GM18520 (cell line): Measurements from ENCODE around the gene AQP1.

Experiments used
- ATAC-seq: cut with Tn5 transposase; IDR thresholded peaks from one replicate; pipeline ENCODE4 v1.9.1; 2021; ENCODE audit not compliant: unreplicated experiment

AQP1 gene

GRCh38 chr7:30905078-30906012, 6.3 kb upstream of the AQP1 start:
- ATAC-seq, result no peak

- no peak for ATAC-seq
Measured at GRCh38 chr7:30906014-30906413, 5.6 kb upstream of the AQP1 start.

- ATAC-seq, result no peak
Measured at GRCh38 chr7:30906515-30907240, 5.0 kb upstream of the AQP1 start.

DNA sequence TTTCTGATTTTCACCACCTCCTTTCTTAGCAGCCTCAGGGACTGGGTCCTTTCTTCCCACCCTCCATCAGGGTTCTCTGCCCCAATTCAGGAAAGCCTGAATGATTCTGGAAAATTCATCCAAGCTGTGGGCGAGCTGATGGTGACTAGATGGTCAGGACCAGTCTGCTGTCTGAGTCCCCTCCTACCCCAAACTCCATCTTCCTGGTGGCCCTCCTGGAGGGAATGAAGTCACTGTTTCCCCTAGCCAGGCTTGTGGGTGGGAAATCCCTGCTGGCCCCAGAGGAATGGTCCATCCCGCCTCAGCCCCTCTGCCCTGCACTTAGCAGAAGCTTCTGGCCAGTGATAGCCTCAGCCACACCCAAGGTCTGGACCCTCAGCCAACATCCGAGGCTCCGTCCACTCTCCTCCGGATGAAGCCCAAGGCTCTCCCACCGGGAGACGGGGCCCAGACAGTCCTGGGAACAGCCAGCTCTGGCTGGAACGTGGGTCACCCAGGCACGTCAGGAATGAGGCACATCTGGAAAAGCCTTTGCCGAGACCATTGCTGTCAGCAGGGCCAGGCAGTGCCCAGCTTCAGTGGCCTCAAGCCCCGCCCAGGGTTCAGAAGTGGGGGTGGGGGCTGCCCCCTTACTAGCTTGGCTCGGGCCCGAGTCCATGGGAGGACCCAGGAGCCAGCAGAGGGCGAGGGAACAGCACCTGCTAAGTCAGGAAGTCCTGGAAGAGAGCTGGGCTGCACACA, 4.0 kb upstream of the AQP1 start:
- no peak for ATAC-seq

- no peak for ATAC-seq
Measured at GRCh38 chr7:30908681-30909080, 3.0 kb upstream of the AQP1 start.

DNA sequence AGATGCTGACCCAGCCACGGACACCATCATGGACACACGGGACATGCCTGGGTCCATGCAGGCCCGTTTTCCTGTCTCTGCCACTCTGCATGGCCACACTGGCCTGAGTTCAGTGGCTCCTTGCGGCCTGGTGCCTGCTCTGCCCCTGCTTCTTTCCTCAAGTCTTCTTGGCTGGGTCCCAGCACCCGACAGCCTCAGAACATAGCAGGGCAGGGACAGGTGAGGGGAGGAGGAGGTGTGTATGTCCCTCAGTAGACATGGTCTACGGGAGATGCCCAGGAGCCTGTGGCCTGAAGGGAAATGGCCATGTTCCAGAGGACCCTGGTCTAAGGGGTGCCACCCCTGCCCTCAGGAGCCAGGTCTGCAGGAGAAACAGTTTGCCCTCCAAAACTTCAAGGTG, 2.2 kb upstream of the AQP1 start:
- no peak for ATAC-seq

DNA sequence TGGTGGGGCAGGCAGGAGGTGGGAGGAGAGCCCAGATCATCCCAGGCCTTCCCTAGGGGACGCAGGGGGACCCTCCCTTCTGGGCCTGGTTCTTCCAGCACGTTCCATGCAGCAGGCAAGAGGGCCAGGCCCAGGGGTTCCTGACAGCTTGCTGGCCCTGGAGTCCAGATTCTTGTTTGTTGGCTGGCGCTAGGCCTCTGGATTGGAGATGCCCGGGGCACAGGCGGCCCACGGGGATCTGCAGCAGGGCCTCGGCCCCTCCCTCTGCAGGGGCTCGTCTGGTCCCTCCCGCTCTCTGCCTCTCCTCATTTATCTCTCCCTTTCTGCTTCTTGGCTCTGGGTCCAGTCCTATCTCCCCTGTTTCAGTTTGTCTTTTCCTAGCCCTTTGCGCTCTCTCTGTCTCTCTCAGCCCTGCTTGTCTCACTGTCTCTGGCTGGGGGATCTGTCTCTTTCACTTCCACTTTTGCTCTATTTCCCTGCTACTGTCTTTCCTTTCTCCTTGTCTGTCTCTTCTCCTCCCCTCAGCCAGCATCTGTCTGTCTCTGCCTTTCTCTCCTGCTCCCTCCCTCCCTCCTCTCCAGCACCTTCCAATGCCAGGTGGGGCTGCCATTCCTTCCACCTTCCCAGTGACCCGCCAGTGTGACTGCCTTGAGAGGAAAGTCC, 1.1 kb upstream of the AQP1 start:
- ATAC-seq, result no peak

DNA sequence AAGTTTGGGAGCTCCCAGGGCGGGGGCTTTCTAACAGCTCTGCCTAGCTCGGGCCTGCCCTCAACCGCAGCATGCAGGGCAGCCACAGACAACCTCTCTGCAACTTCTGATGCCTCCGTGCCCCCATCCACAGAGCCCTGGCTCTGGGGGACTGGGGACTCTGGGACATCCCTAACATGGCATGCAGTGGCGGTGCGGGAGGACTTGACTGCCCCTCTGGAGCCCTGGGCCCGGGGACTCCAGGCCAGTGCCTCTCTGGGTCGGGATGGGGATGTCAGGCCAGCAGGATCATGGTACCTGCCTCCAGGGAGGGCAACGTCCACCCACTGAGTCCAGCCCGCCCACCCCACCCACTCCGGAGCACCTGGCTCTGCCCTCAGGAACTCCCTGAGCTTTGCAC, 520 bp upstream of the AQP1 start:
- no peak for ATAC-seq

GRCh38 chr7:30912021-30912730, 523 bp downstream of the AQP1 start:
- no peak for ATAC-seq

DNA sequence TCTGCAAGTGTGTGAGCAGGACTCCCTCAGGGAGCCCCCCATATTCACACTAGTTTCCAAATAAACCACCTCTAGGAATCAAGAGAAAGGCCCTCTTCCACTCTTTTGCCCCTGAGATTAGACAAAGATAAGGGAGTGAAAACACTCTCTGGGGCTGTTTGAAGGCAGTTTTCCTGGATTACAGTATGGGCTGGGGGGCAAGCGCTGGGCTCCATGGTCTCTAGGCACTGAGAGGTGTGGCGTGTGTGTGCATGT, 1.0 kb downstream of the AQP1 start:
- no peak for ATAC-seq

GRCh38 chr7:30912986-30913811, 1.5 kb downstream of the AQP1 start:
- ATAC-seq, result no peak

DNA sequence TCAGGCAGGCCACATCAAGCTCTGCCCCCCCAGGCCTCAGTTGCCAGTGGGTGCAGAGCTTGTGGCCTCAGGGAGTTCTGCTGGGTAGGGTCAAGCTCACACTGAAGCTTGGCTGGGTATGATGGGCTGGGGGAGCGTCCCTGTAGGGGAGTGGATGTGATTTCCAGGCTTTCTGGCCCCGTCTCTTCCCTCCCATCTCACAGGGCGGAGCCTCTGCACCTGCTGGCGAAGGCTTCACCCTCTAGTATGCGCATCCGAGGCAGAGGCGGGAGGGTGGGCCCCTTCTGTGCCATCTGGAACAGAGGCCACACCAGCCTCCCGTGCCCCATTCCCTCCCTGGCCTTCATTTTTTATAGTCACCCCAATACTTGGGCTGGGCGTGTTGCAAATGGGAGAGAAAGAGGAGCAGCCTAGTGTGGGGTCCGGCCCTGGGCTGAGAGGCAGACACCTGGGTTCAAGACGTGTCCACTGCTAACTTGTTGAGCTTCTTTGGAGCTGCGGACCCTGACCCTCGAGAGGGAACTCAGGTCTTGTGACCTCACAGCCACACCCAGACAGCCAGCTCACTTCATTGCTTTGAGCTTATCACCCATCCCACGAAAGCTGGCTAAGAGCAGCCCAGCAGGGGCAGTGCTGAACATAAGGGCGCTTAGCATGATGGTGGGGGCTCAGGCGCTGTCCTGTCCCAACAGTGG, 2.3 kb downstream of the AQP1 start:
- ATAC-seq, result no peak

DNA sequence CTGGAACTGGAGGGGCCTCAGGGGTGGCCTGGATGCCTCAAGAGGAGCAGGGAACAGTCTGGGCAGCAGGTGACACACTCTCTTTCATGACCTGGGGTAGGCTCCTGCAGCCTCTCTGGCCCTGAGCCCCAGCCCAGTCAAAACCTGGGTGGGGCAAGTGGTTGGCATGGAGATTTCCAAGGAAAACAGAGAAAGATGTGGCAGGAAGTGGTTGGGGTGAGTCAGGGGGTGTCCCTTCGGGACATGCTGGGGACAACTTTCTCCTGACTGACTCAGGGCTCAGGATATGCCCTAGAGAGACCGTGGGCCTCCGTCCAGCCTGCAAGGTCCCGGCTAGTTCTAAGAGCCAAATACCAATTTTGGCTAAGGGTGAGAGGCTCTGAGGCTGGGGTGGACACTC, 2.9 kb downstream of the AQP1 start:
- ATAC-seq, result no peak

DNA sequence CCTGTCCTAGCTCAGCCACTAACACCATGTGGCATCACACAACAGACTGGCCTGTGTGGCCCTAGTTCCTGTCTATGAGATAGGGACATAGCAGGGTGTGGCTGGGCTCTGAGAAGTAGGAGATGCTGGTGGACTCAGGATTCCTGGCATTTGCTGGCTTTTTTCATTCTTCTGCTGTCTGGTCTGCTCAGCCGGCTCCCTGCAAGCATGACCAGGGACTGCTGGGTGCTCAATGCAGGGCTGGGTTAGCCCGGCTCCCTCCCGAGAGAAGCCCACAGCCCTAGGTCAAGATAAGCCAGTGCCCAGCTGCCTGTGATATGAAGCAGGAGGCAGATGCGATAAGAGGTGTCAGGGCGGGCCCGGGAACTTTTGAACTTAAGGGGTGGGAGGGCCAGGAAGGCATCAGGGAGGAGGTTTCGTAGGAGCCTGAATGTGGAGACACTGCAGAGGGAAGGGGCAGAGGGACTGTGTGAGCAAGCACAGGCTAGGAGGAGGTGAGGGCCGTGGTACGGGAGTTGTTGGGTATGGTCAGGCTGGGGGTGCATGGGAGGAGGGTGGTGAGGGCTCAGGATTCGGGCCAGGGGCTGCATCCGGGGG, 3.5 kb downstream of the AQP1 start:
- ATAC-seq, result no peak

GRCh38 chr7:30915751-30916150, 4.1 kb downstream of the AQP1 start:
- no peak for ATAC-seq

DNA sequence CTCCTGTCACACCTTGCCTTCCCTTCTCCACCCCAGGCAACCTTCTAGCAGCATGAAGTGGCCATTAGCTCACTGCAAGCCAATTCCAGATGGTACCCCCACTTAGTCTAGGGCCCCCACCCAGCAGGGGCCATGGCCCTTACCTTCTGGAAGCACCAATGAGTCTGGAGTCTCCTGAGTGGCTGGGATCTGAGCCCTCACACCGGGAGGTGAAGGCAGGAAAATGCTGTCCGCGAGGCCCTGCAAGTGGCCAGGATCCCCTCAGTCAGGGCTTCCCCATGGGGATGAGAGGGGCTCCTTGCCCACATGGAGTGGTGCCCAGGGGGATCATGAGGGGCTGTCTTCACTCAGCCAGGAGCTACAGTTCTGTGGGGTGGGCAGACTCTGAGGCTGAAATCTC, 4.6 kb downstream of the AQP1 start:
- ATAC-seq, result no peak

DNA sequence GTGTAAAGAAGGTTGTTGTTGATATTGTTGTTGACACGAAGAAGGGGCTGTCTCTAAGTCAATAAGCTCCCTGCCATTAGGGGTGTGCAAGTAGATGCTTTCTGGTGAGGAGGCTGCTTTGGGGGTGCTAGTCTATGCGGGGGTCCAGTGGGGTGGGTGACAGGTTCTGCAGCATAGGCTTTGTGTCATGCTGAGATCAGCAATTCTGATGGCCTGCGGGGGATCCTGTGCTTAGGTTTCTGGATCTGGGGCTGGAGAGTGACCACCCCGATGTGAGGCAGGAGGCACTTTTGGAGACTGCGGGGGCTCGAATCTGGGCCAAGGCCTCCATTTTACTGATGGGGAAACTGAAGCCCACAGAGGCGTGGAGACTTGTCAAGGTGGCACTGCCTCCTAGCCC, 5.1 kb downstream of the AQP1 start:
- ATAC-seq, result no peak

DNA sequence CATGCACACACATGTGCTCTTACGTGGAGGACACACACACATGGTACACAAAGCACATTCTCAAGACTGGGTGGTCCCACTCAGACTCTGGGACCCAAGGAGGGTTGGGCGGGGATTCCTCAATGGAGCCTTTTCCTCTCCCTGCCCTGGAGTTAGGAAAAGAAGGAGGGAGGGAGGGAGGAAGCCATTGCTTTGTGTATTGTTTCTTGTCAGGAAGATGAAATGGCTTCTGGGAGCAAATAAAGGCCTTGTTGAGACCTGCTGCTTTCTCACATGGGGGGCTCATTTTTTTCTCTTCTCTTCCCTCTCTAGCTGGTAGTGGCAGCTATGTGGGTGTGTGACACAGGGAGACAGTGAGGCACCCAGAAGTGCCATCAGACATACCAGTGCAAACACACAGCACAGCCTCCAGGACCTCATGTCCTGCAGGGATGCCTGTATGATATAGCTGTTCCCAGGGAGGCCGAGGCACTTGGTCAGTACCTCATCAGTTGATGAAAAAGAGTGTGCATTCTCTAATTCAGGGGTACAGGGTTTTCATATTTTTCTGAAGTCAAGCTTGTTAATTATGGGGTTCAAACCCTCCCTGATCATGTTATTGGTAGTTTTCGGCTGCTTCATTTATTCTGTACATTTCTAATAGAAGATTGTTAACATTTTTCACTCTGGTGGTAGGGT, 5.7 kb downstream of the AQP1 start:
- ATAC-seq, result no peak
